Loucy (cell line): Measurements from ENCODE around the gene LBH.

Experiments used
- H2AFZ ChIP-seq: fragments of 200-600 bp; sonication (generic); 2 replicates; pipeline ENCODE4 v1.6.0; 2016; ENCODE audit warnings: antibody characterized with exemption, mild to moderate bottlenecking, low read length, moderate library complexity
- H3F3A ChIP-seq: fragments of 200-600 bp; 2 replicates; pipeline ENCODE4 v1.6.0; 2016; ENCODE audit warnings: antibody characterized with exemption, low read depth, mild to moderate bottlenecking
- H3K27me3 ChIP-seq: fragments of 200-600 bp; sonication (generic); 2 replicates; pipeline ENCODE4 v1.6.1; 2014; ENCODE audit warnings: low read length, mild to moderate bottlenecking; ENCODE audit not compliant: insufficient read depth, poor library complexity, severe bottlenecking
- H3K36me3 ChIP-seq: fragments of 200-600 bp; sonication (generic); 2 replicates; pipeline ENCODE4 v1.6.1; 2016; ENCODE audit warnings: low read length; ENCODE audit not compliant: insufficient read depth
- H3K4me1 ChIP-seq: fragments of 200-600 bp; sonication (generic); 2 replicates; pipeline ENCODE4 v1.5.1; 2014; ENCODE audit warnings: low read length, mild to moderate bottlenecking; ENCODE audit not compliant: insufficient read depth, poor library complexity, severe bottlenecking
- H3K4me2 ChIP-seq: fragments of 200-600 bp; sonication (generic); 2 replicates; pipeline ENCODE4 v1.6.0; 2014; ENCODE audit warnings: antibody characterized with exemption, low read length, low read depth, mild to moderate bottlenecking; ENCODE audit not compliant: poor library complexity, severe bottlenecking
- H3K4me3 ChIP-seq: fragments of 200-600 bp; sonication (generic); 2 replicates; pipeline ENCODE4 v1.5.1; 2014; ENCODE audit warnings: low read length, mild to moderate bottlenecking, mixed read lengths; ENCODE audit not compliant: poor library complexity, severe bottlenecking
- H3K79me2 ChIP-seq: fragments of 200-600 bp; sonication (generic); 2 replicates; pipeline ENCODE4 v1.6.1; 2014; ENCODE audit warnings: low read length; ENCODE audit not compliant: insufficient read depth
- H3K9ac ChIP-seq: fragments of 200-600 bp; sonication (generic); 2 replicates; pipeline ENCODE4 v1.6.0; 2014; ENCODE audit warnings: mild to moderate bottlenecking, low read depth, low read length, moderate library complexity; ENCODE audit not compliant: poor library complexity, severe bottlenecking
- H3K9me2 ChIP-seq: fragments of 200-600 bp; sonication (generic); replicated peaks from 2 replicates; pipeline ENCODE4 v1.6.1; 2016; ENCODE audit warnings: low read depth, low read length, mixed read lengths
- H3K9me3 ChIP-seq: fragments of 200-600 bp; sonication (generic); 2 replicates; pipeline ENCODE4 v1.6.1; 2014; ENCODE audit warnings: mild to moderate bottlenecking, antibody characterized with exemption, low read length, low read depth; ENCODE audit not compliant: insufficient read depth
- H4K20me1 ChIP-seq: fragments of 200-600 bp; sonication (generic); 2 replicates; pipeline ENCODE4 v1.6.0; 2014; ENCODE audit warnings: antibody characterized with exemption, low read length, mild to moderate bottlenecking; ENCODE audit not compliant: insufficient read depth, poor library complexity, severe bottlenecking
- EZH2phosphoT487 ChIP-seq: fragments of 200-600 bp; IDR thresholded peaks from 2 replicates; pipeline ENCODE4 v1.6.1; 2018; ENCODE audit warnings: antibody characterized with exemption, mild to moderate bottlenecking, moderate library complexity, borderline replicate concordance
- TF ChIP-seq, protein P1 (sequence below): fragments of 200-600 bp; sonication (generic); conservative IDR thresholded peaks from 2 replicates; pipeline ENCODE4 v1.5.1; 2014; ENCODE audit warnings: mild to moderate bottlenecking, antibody characterized with exemption, low read length

LBH gene

DNA sequence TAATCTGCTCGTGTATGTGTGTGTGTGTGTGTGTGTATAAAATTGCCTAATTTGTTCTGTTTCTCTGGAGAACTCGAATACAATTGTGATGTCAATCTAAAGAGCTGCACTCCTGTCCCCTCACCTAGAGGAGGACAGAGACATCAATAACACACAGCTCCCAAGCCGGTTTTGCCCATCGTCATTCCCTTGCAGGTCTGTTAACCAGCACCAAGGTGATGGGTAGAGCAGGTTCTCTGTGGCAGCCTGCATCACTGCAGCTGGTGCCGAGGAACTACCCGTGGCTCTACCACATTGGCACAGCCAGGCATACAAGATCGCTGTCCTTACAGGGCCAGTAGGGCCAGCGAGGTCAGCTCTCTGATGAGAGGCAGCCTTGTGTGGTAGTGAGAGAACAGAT, 41.0 kb downstream of the LBH start:
- no peak overlapping the region for H2AFZ ChIP-seq
- no peak overlapping the region for H3K9ac ChIP-seq
- H3K9me3 ChIP-seq = no peaks in the 10 kb centered on the region
- no peaks in the 10 kb centered on the region for H3K9me2 ChIP-seq
- H3K27me3 ChIP-seq = no peaks in the 10 kb centered on the region
- no peak overlapping the region for H3K4me3 ChIP-seq
- no peaks in the 10 kb centered on the region for H3K36me3 ChIP-seq
- H4K20me1 ChIP-seq = no peaks in the 10 kb centered on the region
- H3K4me2 ChIP-seq = no peak overlapping the region
- H3K79me2 ChIP-seq = no peaks in the 10 kb centered on the region
- no peaks in the 10 kb centered on the region for H3F3A ChIP-seq
- no peak for TF ChIP-seq EZH2phosphoT487
- TF ChIP-seq, protein P1, sequence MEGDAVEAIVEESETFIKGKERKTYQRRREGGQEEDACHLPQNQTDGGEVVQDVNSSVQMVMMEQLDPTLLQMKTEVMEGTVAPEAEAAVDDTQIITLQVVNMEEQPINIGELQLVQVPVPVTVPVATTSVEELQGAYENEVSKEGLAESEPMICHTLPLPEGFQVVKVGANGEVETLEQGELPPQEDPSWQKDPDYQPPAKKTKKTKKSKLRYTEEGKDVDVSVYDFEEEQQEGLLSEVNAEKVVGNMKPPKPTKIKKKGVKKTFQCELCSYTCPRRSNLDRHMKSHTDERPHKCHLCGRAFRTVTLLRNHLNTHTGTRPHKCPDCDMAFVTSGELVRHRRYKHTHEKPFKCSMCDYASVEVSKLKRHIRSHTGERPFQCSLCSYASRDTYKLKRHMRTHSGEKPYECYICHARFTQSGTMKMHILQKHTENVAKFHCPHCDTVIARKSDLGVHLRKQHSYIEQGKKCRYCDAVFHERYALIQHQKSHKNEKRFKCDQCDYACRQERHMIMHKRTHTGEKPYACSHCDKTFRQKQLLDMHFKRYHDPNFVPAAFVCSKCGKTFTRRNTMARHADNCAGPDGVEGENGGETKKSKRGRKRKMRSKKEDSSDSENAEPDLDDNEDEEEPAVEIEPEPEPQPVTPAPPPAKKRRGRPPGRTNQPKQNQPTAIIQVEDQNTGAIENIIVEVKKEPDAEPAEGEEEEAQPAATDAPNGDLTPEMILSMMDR = no peak
- H3K4me1 ChIP-seq = peaks cover 9% of the 10 kb centered on the region

DNA sequence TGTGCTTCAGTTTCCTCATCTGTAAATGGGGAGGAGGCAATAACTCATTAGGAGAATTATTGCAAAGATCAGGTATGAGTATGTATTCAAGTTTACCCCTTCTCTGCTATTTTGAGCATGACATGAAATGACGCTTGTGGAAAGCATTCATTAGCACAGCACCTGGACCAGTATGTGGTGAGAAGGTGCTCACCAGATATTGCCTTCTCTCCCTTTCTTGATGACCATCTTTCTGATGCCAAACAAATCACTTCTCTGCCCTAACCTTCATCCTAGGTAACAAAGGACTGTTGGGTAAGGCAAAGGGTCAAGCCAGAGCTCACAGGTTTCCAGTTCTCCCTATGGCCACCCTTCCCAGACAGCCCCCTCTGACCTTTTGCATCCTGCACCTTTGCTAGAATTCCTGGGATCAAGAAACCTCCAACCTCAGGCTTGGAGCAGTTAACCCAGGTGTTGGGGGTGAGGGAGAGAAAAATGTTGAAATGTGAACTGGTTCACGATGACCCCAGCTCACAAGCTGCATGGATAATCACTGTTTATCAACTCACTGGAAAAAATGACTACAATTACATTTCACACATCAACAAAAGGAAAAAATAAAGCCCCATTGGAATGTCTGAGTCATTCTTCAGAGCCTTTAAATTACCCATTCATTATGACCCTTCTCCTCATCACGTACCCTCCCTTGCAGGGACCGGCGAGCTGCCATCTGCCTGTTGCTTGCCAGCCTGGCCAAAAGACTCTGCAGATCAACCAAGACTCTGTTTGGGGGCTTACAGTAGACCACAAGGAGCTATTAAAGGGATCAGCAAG, 41.6 kb downstream of the LBH start:
- H4K20me1 ChIP-seq = no peaks in the 10 kb centered on the region
- peaks cover 4% of the 10 kb centered on the region for H3K4me1 ChIP-seq
- H3K27me3 ChIP-seq = no peaks in the 10 kb centered on the region
- no peak overlapping the region for H3K9ac ChIP-seq
- H3F3A ChIP-seq = no peaks in the 10 kb centered on the region
- no peak overlapping the region for H3K4me3 ChIP-seq
- H3K4me2 ChIP-seq = no peak overlapping the region
- H3K9me3 ChIP-seq = no peaks in the 10 kb centered on the region
- H3K79me2 ChIP-seq = no peaks in the 10 kb centered on the region
- H3K9me2 ChIP-seq = no peaks in the 10 kb centered on the region
- H3K36me3 ChIP-seq = no peaks in the 10 kb centered on the region
- no peak for TF ChIP-seq EZH2phosphoT487
- TF ChIP-seq, protein P1 = no peak
- H2AFZ ChIP-seq = no peak overlapping the region

DNA sequence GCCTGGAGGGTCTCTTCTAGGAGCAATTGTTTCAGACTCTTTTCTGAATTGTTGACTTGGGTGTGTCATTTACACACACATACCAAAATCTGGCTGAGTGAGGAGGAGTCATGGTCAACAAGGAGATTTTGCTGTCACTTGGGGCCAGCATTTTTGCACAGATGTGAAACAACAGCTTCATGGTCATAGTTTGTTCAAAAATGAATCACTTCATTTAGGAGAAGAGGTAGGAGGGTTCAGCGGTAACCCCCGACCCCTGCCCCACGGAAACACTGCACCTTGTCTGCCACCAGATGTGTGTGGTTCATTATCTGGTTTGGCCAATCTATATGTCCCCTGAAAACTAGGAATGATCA, 42.2 kb downstream of the LBH start:
- no peaks in the 10 kb centered on the region for H3K36me3 ChIP-seq
- TF ChIP-seq, protein P1 = no peak
- TF ChIP-seq EZH2phosphoT487 = no peak
- H3K9me3 ChIP-seq = no peaks in the 10 kb centered on the region
- H4K20me1 ChIP-seq = no peaks in the 10 kb centered on the region
- H3K4me2 ChIP-seq = no peak overlapping the region
- no peak overlapping the region for H3K4me3 ChIP-seq
- no peak overlapping the region for H2AFZ ChIP-seq
- no peaks in the 10 kb centered on the region for H3K27me3 ChIP-seq
- no peak overlapping the region for H3K9ac ChIP-seq
- H3K9me2 ChIP-seq = no peaks in the 10 kb centered on the region
- H3K79me2 ChIP-seq = no peaks in the 10 kb centered on the region
- H3K4me1 ChIP-seq = peaks cover 10% of the 10 kb centered on the region
- no peaks in the 10 kb centered on the region for H3F3A ChIP-seq
